NT2/D1 (cell line): ENCODE results near the gene TFPI.

Experiments used
- SUZ12 ChIP-seq: IDR thresholded peaks from 2 replicates; pipeline ENCODE4 v1.6.1; 2011; ENCODE audit not compliant: insufficient read length, insufficient read depth; ENCODE audit errors: extremely low read depth
- YY1 ChIP-seq: IDR thresholded peaks from 2 replicates; pipeline ENCODE4 v1.6.1; 2011; ENCODE audit not compliant: insufficient read length, insufficient read depth
- ZNF274 ChIP-seq: IDR thresholded peaks from 2 replicates; pipeline ENCODE4 v1.6.1; 2011; ENCODE audit warnings: mild to moderate bottlenecking, low read depth, low read length

DNA sequence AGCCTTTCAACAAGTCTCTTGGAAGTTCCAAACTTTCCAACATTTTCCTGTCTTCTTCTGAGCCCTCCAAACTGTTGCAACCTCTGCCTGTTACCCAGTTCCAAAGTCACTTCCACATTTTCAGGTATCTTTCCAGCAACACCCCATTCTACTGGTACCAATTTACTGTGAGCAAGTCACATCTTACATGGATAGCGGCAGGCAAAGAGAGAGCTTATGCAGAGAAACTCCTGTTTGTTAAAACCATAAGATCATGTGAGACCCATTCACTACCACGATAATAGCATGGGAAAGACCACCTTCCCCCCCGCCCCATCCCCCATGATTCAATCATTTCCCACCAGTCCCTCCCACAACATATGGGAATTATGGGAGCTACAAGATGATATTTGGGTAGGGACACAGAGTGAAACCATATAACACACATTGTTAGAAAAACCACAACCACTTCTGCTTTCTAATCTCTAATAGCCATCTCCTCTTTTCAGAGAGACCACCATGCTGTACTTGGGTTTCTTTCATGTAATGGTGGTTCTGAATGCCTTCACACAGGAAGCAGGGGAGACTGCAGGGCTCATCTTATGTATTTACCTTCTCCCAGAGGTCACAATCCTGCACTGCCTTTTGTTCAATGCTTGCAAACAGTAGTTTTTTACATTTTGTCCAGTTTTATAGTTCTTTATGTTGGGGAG, 60.2 kb downstream of the TFPI start:
- TF ChIP-seq YY1 (no peak), ZNF274 (no peak), SUZ12 (no peak)
